H9 (cell line): ENCODE results near the gene GYS2. TPM values are rescaled to one million over a fixed set of nuclear protein-coding genes. Genes with fewer than 3 reads are reported as not detected.

Experiments
- DNase-seq: peaks from one replicate; pipeline ENCODE4 v3.0.0-alpha.2; 2017
- H2AFZ ChIP-seq: one replicate; pipeline ENCODE4 v1.6.1; 2013; ENCODE audit warnings: mild to moderate bottlenecking, low read length, control low read depth, moderate library complexity
- H2AK5ac ChIP-seq: 2 replicates; pipeline ENCODE4 v1.6.1; 2013; ENCODE audit warnings: low read length, control low read depth, mixed read lengths; ENCODE audit not compliant: insufficient read length
- H2BK120ac ChIP-seq: one replicate; pipeline ENCODE4 v1.6.1; 2013; ENCODE audit warnings: low read depth, mild to moderate bottlenecking, low read length, control low read depth, inconsistent platforms; ENCODE audit not compliant: poor library complexity, severe bottlenecking
- H2BK12ac ChIP-seq: 2 replicates; pipeline ENCODE4 v1.6.1; 2013; ENCODE audit warnings: low read length, control low read depth, mixed read lengths, low read depth; ENCODE audit not compliant: insufficient read length
- H2BK15ac ChIP-seq: 2 replicates; pipeline ENCODE4 v1.6.1; 2013; ENCODE audit warnings: low read depth, low read length, control low read depth
- H2BK20ac ChIP-seq: one replicate; pipeline ENCODE4 v1.6.1; 2013; ENCODE audit warnings: low read depth, mild to moderate bottlenecking, low read length, control low read depth, inconsistent platforms; ENCODE audit not compliant: poor library complexity, severe bottlenecking
- H2BK5ac ChIP-seq: 2 replicates; pipeline ENCODE4 v1.6.1; 2013; ENCODE audit warnings: low read length, control low read depth, mixed read lengths; ENCODE audit not compliant: insufficient read length
- H3K14ac ChIP-seq: 2 replicates; pipeline ENCODE4 v1.6.1; 2013; ENCODE audit warnings: low read length, control low read depth; ENCODE audit not compliant: insufficient read depth
- H3K18ac ChIP-seq: 2 replicates; pipeline ENCODE4 v1.6.1; 2013; ENCODE audit warnings: low read depth, mild to moderate bottlenecking, mixed read lengths, low read length, control low read depth; ENCODE audit not compliant: insufficient read length
- H3K23ac ChIP-seq: 2 replicates; pipeline ENCODE4 v1.6.1; 2013; ENCODE audit warnings: low read length, control low read depth, mixed read lengths, low read depth; ENCODE audit not compliant: insufficient read length
- H3K23me2 ChIP-seq: 2 replicates; pipeline ENCODE4 v1.6.1; 2013; ENCODE audit warnings: low read depth, mild to moderate bottlenecking, mixed read lengths, low read length, control low read depth; ENCODE audit not compliant: insufficient read length, poor library complexity, severe bottlenecking
- H3K27ac ChIP-seq: 2 replicates; pipeline ENCODE4 v1.5.1; 2013; ENCODE audit warnings: low read length, control low read depth, mixed read lengths, low read depth; ENCODE audit not compliant: insufficient read length
- H3K27me3 ChIP-seq: 2 replicates; pipeline ENCODE4 v1.6.1; 2013; ENCODE audit warnings: low read length, control low read depth, inconsistent platforms; ENCODE audit not compliant: insufficient read depth
- H3K4ac ChIP-seq: 2 replicates; pipeline ENCODE4 v1.6.1; 2013; ENCODE audit warnings: low read depth, mild to moderate bottlenecking, control low read depth, inconsistent platforms, low read length, moderate library complexity
- H3K4me1 ChIP-seq: 2 replicates; pipeline ENCODE4 v1.6.1; 2013; ENCODE audit warnings: low read length, control low read depth, inconsistent platforms; ENCODE audit not compliant: insufficient read depth
- H3K4me2 ChIP-seq: 2 replicates; pipeline ENCODE4 v1.6.1; 2013; ENCODE audit warnings: low read length, control low read depth, mixed read lengths; ENCODE audit not compliant: insufficient read length, insufficient read depth
- H3K56ac ChIP-seq: 2 replicates; pipeline ENCODE4 v1.6.1; 2013; ENCODE audit warnings: low read depth, mild to moderate bottlenecking, mixed read lengths, low read length, control low read depth; ENCODE audit not compliant: insufficient read length
- H3K79me1 ChIP-seq: 2 replicates; pipeline ENCODE4 v1.6.1; 2013; ENCODE audit warnings: low read depth, mild to moderate bottlenecking, moderate library complexity, low read length, control low read depth, inconsistent platforms; ENCODE audit not compliant: insufficient read depth, poor library complexity, severe bottlenecking
- H3K79me2 ChIP-seq: 2 replicates; pipeline ENCODE4 v1.6.1; 2013; ENCODE audit warnings: low read length, control low read depth, inconsistent platforms; ENCODE audit not compliant: insufficient read depth
- H3K9ac ChIP-seq: 2 replicates; pipeline ENCODE4 v1.6.1; 2013; ENCODE audit warnings: low read length, control low read depth, mixed read lengths; ENCODE audit not compliant: insufficient read length; ENCODE audit errors: extremely low read depth
- H3K9me3 ChIP-seq: one replicate; pipeline ENCODE4 v1.6.1; 2013; ENCODE audit warnings: low read depth, low read length, inconsistent platforms; ENCODE audit not compliant: control insufficient read depth
- H3T11ph ChIP-seq: one replicate; pipeline ENCODE4 v1.6.1; 2013; ENCODE audit warnings: mild to moderate bottlenecking, low read length, control low read depth, inconsistent platforms
- H4K20me1 ChIP-seq: one replicate; pipeline ENCODE4 v1.6.1; 2013; ENCODE audit not compliant: control insufficient read depth, insufficient read length, insufficient read depth
- H4K5ac ChIP-seq: 2 replicates; pipeline ENCODE4 v1.6.1; 2013; ENCODE audit warnings: low read depth, mild to moderate bottlenecking, mixed read lengths, low read length, control low read depth; ENCODE audit not compliant: insufficient read length
- H4K8ac ChIP-seq: replicated peaks from 2 replicates; pipeline ENCODE4 v1.6.1; 2013; ENCODE audit warnings: low read length, control low read depth, mixed read lengths, low read depth; ENCODE audit not compliant: insufficient read length
- H4K91ac ChIP-seq: 2 replicates; pipeline ENCODE4 v1.6.1; 2013; ENCODE audit warnings: low read depth, mild to moderate bottlenecking, moderate library complexity, mixed read lengths, low read length, control low read depth; ENCODE audit not compliant: insufficient read length
- H3K27ac Mint-ChIP-seq, 3 experiments: 2 replicates in 2 of 3; 3 replicates in 1 of 3; pipeline ENCODE4 v1.8.0; 2020 to 2021; ENCODE audit warnings: mixed read lengths in 3 of 3, mild to moderate bottlenecking in 1 of 3, moderate library complexity in 1 of 3
- H3K27me3 Mint-ChIP-seq: 2 replicates; pipeline ENCODE4 v1.8.0; 2021; ENCODE audit warnings: low read depth, mild to moderate bottlenecking, moderate library complexity, mixed read lengths
- H3K36me3 Mint-ChIP-seq, 3 experiments: 2 replicates in 2 of 3; 3 replicates in 1 of 3; pipeline ENCODE4 v1.8.0; 2020 to 2021; ENCODE audit warnings: low read depth in 3 of 3, mixed read lengths in 3 of 3; ENCODE audit not compliant: insufficient read depth in 1 of 3
- H3K4me1 Mint-ChIP-seq, 2 experiments: 2 replicates each; pipeline ENCODE4 v1.8.0; 2020; ENCODE audit warnings: mixed read lengths in 2 of 2
- H3K4me3 Mint-ChIP-seq, 2 experiments: 2 replicates in 1 of 2; 3 replicates in 1 of 2; pipeline ENCODE4 v1.8.0; 2020 to 2021; ENCODE audit warnings: mild to moderate bottlenecking in 2 of 2, mixed read lengths in 2 of 2, moderate library complexity in 1 of 2
- H3K9me3 Mint-ChIP-seq, 2 experiments: 2 replicates in 1 of 2; 3 replicates in 1 of 2; pipeline ENCODE4 v1.8.0; 2020; ENCODE audit warnings: mild to moderate bottlenecking in 2 of 2, mixed read lengths in 2 of 2, moderate library complexity in 1 of 2
- WGBS: extraction: QIAGEN DNeasy Blood & Tissue Kit; methylation state at CpG from one replicate; pipeline ENCODE4 v1.1.7; 2013; ENCODE audit warnings: missing lambda C conversion rate, low lambda C conversion rate, mixed read lengths; ENCODE audit not compliant: insufficient read length; ENCODE audit errors: extremely low coverage; 5-methylcytosine and 5-hydroxymethylcytosine counted together
- total RNA-seq: library from RNA; stranded (reverse); gene quantifications from 2 replicates; pipeline ENCODE4 v1.2.1, GENCODE V29; 2021
- TF ChIP-seq, protein P1 (sequence below): fragments of 200-600 bp; sonication (generic); conservative IDR thresholded peaks from 3 replicates; pipeline ENCODE4 v1.8.0; 2021; ENCODE audit warnings: antibody characterized with exemption, mild to moderate bottlenecking

Gene GYS2
- total RNA-seq, 1 experiment from 2014 or later, result not detected

DNA sequence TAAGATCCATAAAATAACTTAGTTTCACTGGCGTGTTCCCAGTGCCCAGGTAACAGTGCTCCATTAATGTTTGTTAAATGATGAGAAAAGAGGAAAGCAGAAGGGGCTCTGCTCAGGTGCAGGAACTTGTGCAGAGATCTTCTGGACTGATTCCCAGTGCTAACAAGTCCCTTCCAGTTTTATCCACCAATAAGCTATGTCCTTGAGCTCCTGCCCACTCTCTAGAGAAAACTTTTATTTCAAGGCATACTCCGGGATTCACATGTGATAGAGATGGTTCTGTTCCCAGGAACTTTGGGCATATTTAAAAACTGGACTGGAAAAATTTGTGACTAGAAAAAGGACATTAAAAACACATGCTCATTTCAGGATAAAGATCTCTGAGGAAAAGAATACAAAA is 1.9 kb downstream of the GYS2 start:
- H3K27ac ChIP-seq, result no peak overlapping the region
- H3K9ac ChIP-seq, result no peak overlapping the region
- no peaks in the 10 kb centered on the region for H3K79me2 ChIP-seq
- no peaks in the 10 kb centered on the region for H3K9me3 ChIP-seq
- H3K79me1 ChIP-seq, result no peaks in the 10 kb centered on the region
- TF ChIP-seq, protein P1, sequence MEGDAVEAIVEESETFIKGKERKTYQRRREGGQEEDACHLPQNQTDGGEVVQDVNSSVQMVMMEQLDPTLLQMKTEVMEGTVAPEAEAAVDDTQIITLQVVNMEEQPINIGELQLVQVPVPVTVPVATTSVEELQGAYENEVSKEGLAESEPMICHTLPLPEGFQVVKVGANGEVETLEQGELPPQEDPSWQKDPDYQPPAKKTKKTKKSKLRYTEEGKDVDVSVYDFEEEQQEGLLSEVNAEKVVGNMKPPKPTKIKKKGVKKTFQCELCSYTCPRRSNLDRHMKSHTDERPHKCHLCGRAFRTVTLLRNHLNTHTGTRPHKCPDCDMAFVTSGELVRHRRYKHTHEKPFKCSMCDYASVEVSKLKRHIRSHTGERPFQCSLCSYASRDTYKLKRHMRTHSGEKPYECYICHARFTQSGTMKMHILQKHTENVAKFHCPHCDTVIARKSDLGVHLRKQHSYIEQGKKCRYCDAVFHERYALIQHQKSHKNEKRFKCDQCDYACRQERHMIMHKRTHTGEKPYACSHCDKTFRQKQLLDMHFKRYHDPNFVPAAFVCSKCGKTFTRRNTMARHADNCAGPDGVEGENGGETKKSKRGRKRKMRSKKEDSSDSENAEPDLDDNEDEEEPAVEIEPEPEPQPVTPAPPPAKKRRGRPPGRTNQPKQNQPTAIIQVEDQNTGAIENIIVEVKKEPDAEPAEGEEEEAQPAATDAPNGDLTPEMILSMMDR, result no peak
- Mint-ChIP-seq H3K27me3 (no peaks in the 10 kb centered on the region; the same call in 1 of the 2 replicates), H3K4me3 (no peak overlapping the region), H3K36me3 (no peaks in the 10 kb centered on the region), H3K27ac (no peak overlapping the region), H3K4me1 (peaks cover 4 to 10% of the 10 kb centered on the region in 2 experiments; a peak in 3 of 4 replicates), H3K9me3 (no peaks in the 10 kb centered on the region)
- no peak overlapping the region for H4K5ac ChIP-seq
- no CpG with 5 or more reads among the region's 2 CpGs for WGBS
- no peak overlapping the region for H3K14ac ChIP-seq
- H3K23ac ChIP-seq, result no peak overlapping the region
- no peak for DNase-seq
- no peak overlapping the region for H4K91ac ChIP-seq
- no peak overlapping the region for H3K18ac ChIP-seq
- no peak overlapping the region for H2AK5ac ChIP-seq
- no peaks in the 10 kb centered on the region for H3K27me3 ChIP-seq
- H3T11ph ChIP-seq, result no peak overlapping the region
- H2BK15ac ChIP-seq, result no peak overlapping the region
- H3K4me2 ChIP-seq, result no peak overlapping the region
- H3K4me1 ChIP-seq, result no peaks in the 10 kb centered on the region
- H3K56ac ChIP-seq, result no peak overlapping the region
- no peak overlapping the region for H4K8ac ChIP-seq
- H3K4ac ChIP-seq, result no peak overlapping the region
- no peak overlapping the region for H2BK5ac ChIP-seq
- H2BK12ac ChIP-seq, result no peak overlapping the region
- H2BK120ac ChIP-seq, result no peak overlapping the region
- no peak overlapping the region for H2BK20ac ChIP-seq
- no peaks in the 10 kb centered on the region for H3K23me2 ChIP-seq
- no peak overlapping the region for H2AFZ ChIP-seq
- no peaks in the 10 kb centered on the region for H4K20me1 ChIP-seq
